ENCODE data around the gene TWIST2. TPM values are rescaled to one million over a fixed set of nuclear protein-coding genes. Genes with fewer than 3 reads are reported as not detected.

The TWIST2 gene
- total and polyA plus RNA-seq, 9 of the 15 experiments (the other 6 are each of a cell fraction or from before 2014, with no cell fraction given), result not detected

DNA sequence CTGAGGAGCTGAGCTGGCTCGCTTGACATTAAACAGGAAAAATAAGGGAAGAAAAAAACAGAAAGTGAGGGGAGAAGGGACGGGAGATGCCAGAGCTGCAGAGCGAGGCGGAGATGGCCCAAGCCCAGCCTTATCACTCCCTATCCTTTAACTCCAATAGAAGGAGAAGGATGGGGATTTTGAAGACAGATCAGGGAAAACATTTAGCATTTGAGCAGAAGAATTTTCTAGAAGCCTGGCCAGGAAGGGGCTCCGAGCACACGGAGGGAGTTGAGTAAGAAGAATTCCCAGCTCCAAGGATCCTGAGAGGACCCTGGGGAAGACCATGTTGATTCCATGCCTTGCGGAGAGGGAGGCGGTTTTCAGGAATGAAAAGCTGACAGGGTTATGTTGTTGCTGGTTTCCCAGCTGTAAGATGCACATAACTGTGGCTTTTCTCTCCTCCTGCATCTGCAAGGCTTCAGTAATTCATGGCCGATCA lies 35.6 kb downstream of the TWIST2 start:
- no peak for FAIRE-seq
- Histone ChIP-seq H3K4me1 (replicated peaks in 1 of 2; ENCODE audit: control insufficient read depth in 2 of 2, insufficient read depth in 2 of 2, low read length in 2 of 2) (no peaks in the 10 kb centered on the region), H3K27ac (ENCODE audit: extremely low read depth, low read depth, low read length) (no peak overlapping the region), H3K79me2 (ENCODE audit: control insufficient read depth, insufficient read depth, low read length) (no peaks in the 10 kb centered on the region), H3K9me3 (replicated peaks; ENCODE audit: control insufficient read depth, insufficient read depth, low read depth, low read length) (no peaks in the 10 kb centered on the region), H3K9me1 (ENCODE audit: control insufficient read depth, insufficient read depth, low read length) (no peaks in the 10 kb centered on the region), H3K27me3 (ENCODE audit: control insufficient read depth in 2 of 2, insufficient read depth in 2 of 2, low read length in 2 of 2) (peaks cover 0 to 31% of the 10 kb centered on the region in 2 experiments; a peak in 3 of 5 replicates), H4K20me1 (replicated peaks; ENCODE audit: control insufficient read depth, insufficient read depth, low read length) (no peaks in the 10 kb centered on the region), H2AFZ (ENCODE audit: low read depth, low read length) (no peak overlapping the region), H3K4me2 (ENCODE audit: insufficient read depth, low read length) (no peak overlapping the region), H3K36me3 (ENCODE audit: control insufficient read depth, insufficient read depth, low read length) (no peaks in the 10 kb centered on the region), H3K9ac (ENCODE audit: insufficient read depth in 1 of 2, low read depth in 2 of 2, low read length in 2 of 2) (no peak overlapping the region), H3K4me3 (no peak overlapping the region)
- in situ Hi-C loops (cut with MboI) (no loop called here), intact Hi-C loops (cut with micrococcal nuclease) (no loop called here)
- BruUV-seq (replicated peaks), result no TSS peak
- no peak for ATAC-seq
- 0% methylated on average over 6 of the region's 9 CpGs for WGBS (ENCODE audit: insufficient coverage, low coverage, missing lambda C conversion rate)
- CTCF ChIA-PET (ENCODE audit: low intra/inter-chr PET ratio), result no interaction called here
- no peak for DNase-seq (ENCODE audit: extremely low read depth in 1 of 4, low spot score in 3 of 4)
- POLR2A ChIA-PET, result interaction anchor here (0.5 kb wide), 1 partner anchor 139 kb away, joined by 3 read pairs; no protein-coding TSS in a partner anchor
- no peak for TF ChIP-seq CBX3 (IDR thresholded peaks at IDR 0.05; ENCODE audit: borderline replicate concordance in 1 of 2, low read length in 2 of 2)
- no peak for TF ChIP-seq ZHX1 (conservative IDR thresholded peaks at IDR 0.05; ENCODE audit: low read length)
- TF ChIP-seq IRF1 (CRISPR knock-in tag; IDR thresholded peaks at IDR 0.05; ENCODE audit: borderline replicate concordance), result no peak
- no peak for TF ChIP-seq RAD21 (CRISPR knock-in tag; conservative IDR thresholded peaks at IDR 0.05 in 1 of 2, IDR thresholded peaks at IDR 0.05 in 1 of 2)
- TF ChIP-seq MYBL2 (IDR thresholded peaks at IDR 0.05; ENCODE audit: low read depth), result no peak
- no peak for TF ChIP-seq MYBL2 (CRISPR knock-in tag; IDR thresholded peaks at IDR 0.05; ENCODE audit: borderline replicate concordance)
- TF ChIP-seq ZFX (CRISPR knock-in tag; IDR thresholded peaks at IDR 0.05), result no peak
- TF ChIP-seq NFATC3 (IDR thresholded peaks at IDR 0.05), result no peak
- TF ChIP-seq, protein P1, sequence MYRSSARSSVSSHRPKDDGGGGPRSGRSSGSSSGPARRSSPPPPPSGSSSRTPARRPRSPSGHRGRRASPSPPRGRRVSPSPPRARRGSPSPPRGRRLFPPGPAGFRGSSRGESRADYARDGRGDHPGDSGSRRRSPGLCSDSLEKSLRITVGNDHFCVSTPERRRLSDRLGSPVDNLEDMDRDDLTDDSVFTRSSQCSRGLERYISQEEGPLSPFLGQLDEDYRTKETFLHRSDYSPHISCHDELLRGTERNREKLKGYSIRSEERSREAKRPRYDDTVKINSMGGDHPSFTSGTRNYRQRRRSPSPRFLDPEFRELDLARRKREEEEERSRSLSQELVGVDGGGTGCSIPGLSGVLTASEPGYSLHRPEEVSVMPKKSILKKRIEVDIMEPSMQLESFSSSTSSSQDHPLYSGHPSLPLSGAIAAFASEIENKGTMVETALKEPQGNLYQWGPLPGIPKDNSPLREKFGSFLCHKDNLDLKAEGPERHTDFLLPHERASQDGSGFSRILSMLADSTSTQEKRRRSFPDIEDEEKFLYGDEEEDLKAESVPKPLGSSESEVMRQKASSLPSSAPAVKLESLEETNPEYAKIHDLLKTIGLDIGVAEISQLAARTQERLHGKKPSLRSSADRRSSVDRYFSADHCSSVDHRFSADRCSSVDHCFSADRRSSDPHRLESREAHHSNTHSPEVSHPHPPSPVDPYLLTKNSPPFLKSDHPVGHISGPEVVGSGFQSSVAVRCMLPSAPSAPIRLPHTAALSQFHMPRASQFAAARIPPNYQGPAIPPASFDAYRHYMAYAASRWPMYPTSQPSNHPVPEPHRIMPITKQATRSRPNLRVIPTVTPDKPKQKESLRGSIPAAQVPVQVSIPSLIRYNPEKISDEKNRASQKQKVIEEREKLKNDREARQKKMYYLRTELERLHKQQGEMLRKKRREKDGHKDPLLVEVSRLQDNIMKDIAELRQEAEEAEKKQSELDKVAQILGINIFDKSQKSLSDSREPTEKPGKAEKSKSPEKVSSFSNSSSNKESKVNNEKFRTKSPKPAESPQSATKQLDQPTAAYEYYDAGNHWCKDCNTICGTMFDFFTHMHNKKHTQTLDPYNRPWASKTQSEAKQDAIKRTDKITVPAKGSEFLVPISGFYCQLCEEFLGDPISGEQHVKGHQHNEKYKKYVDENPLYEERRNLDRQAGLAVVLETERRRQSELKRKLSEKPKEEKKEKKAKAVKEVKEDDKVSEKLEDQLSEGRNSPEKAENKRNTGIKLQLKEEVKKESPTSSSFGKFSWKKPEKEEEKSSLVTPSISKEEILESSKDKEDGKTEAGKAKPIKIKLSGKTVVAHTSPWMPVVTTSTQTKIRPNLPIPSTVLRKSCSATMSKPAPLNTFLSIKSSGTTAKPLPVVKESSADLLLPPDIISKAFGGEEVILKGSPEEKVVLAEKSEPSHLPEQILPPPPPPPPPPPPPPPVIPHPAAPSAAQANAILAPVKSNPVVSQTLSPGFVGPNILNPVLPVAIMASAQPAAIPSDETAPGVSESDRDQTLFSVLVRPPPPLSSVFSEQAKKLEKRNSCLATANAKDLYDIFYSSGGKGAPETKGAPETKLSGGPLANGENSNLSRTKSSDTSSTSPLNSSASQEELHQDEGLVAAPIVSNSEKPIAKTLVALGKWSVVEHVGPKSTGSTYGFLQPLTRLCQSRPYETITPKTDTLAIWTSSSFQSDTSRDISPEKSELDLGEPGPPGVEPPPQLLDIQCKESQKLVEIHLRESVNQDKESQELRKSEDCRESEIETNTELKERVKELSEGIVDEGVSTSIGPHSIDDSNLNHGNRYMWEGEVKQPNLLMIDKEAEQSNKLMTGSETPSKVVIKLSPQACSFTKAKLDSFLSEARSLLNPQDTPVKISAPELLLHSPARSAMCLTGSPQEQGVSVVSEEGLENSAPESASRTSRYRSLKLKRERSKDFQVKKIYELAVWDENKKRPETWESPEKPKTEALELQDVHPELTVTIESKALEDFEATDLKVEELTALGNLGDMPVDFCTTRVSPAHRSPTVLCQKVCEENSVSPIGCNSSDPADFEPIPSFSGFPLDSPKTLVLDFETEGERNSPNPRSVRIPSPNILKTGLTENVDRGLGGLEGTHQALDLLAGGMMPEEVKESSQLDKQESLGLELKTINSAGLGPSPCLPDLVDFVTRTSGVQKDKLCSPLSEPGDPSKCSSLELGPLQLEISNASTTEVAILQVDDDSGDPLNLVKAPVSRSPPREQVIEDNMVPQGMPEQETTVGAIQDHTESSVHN (IDR thresholded peaks at IDR 0.05; ENCODE audit: borderline replicate concordance in 1 of 2, low read depth in 1 of 2), result no peak
- TF ChIP-seq MCM7 (IDR thresholded peaks at IDR 0.05), result no peak
- TF ChIP-seq GATAD2A (IDR thresholded peaks at IDR 0.05), result no peak

All from K562 (cell line).